CD4-positive, alpha-beta T cell treated with Interleukin-6 for 4 hours (primary cell): ENCODE results near the gene ARHGEF2.
"Not testable (repeated sequence)": the region's sequence is repeated elsewhere in the genome, so short reads cannot be mapped to it uniquely, and the experiment has no call there.

Experiments
- DNase-seq: peaks from one replicate; pipeline ENCODE4 v3.0.0-alpha.2; 2020; ENCODE audit warnings: mixed read lengths

Gene ARHGEF2

DNA sequence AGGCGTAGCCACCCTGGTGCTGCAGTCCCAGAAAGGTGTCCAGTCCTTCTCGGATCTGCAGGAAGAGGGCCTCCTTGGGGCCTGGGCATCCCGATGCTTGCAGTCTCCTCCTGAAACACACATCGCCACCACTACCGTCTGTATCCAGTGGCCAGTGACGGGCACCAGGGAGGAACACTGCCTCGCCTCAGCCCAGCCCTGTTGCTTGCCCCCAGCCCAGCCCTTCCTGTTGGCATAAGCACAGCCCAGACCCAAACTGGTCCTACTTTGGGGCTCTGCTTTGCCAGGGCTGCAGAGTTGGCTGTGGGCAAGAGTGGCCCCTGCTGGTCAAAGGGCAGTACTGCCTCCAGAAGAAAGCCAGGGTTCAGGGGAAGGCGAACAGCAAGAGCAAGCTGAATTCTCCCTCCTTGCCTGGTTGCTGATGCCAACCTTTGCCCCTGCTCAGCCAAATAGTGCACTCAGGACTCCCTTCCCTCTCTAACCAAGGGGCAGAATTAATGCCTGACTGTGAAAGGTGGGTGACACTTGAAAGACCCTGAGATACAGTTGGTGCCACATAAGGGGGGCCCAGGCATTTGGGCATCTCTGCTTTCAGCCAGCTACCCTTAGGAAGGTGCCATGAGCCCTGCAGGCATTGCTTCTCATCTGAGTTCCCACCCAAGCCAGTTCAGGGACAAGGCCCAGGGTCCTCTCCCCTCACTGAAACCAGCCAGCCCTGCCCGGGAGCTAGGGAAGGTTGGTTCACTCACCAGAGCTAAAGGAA is 11.1 kb upstream of the ARHGEF2 start:
- DNase-seq: peak; percentile 82

DNA sequence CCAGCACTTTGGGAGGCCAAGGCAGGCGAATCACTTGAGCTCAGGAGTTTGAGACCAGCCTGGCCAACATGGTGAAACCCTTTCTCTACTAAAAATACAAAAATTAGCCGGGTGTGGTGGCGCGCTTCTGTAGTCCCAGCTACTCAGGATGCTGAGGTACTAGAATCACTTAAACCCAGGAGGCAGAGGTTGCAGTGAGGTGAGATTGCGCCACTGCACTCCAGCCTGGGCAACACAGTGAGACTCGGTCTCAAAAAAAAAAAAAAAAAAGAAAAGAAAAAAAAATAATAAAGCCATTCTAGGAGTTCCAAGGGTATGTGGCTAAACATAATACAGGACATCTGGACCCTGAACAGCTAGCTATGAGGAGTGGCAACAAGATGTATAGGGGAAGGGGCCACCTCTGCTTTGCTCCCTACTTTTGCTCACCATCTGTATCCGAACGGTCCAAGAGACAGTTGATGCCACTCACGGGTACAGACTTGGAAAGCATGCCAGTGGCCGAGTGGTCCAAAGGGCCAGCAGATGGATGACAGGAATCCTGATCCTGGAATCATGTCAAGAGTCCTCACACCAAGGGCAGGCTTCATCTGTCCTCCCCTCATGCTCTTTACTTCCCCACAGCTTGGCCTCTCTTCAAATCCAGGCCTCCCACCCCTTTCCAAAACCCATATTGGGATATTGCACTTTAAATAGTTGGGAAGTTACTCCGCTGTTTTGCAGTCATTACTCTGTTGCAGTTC is 6.7 kb upstream of the ARHGEF2 start:
- not testable (repeated sequence) for DNase-seq

DNA sequence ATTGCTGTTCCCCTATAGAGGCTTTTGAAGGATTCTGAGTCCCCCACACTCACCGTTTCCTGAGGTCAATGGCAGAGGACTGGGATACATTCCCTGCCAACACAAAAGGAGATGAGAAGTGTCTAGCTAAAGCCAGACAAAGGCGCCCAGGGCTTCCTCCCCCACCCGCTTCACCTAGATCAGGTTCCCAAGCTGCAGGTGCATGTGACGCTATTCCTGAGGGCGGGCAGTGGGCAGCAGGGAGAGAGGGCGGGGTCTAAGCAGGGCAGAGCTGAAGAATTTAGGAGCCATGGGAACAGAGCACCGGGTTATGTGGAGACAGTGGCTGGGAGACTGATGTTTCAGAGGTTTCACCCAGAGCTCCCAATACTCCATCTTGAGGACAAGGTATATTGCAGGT is 6.0 kb upstream of the ARHGEF2 start:
- DNase-seq: no peak

GRCh38 chr1:155983191-155984024 is 5.1 kb upstream of the ARHGEF2 start:
- no peak for DNase-seq

GRCh38 chr1:155982106-155982505 is 3.8 kb upstream of the ARHGEF2 start:
- no peak for DNase-seq

- DNase-seq: peak; percentile 66
These were observed 3.1 kb upstream of the ARHGEF2 start for GRCh38 chr1:155981266-155982088.

DNA sequence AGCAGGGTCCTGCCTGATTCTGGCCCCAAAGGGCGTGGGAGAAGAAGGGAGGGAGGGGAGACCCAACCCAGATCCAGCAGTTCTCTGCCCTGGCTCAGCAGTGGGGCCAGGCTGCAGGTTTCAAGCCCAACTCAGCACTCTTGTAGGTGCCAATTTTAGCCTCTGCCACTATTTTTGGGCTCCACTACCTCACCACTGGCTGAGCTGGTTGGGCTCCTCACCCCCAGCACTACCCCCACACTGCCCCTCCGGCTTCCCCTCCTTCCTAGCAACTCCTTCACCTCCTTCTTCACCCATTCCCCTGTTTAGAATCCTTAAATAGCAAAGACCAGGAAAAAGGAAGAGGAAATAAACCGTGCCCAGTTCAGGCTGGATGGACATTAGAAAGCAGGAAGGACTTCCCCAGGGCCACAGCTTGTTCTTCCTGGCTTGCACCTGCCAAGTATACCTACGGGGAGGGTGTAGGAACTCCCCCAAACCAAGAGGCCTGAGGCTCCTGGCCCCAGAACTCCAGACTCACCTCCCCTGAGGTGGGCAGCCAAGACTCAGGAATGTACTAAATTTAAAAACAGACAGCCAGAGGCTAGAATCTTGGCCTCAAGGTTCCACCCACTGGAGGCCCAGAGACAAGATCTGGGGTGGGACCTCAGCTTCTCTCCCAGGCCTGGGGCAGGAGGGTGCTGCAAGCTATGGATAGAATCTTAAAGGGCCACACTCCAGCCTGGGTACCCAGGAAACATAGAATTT is 1.4 kb upstream of the ARHGEF2 start:
- DNase-seq: no peak

DNA sequence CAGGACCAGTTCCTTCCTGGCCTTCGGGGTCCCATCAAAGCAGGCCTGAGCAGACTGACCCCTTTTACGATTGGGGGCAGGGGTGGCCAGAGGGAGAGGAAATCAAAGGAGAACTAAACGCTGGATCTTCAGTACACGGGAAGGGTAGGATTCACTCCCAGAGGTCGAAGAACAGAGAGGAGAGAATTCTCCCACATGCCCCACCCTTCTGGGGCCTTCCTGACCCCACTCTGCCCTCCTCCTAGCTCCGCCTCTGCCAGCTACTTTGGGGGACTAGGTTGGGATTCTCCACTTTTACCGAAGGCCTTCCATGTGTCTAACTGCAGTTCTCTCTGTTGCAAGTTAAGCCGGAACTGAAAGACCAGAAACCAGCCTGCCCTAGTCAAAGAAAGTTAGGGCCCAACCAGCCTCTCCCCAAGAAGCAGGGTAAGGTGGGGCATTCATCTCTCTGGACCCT is 654 bp upstream of the ARHGEF2 start:
- no peak for DNase-seq

DNA sequence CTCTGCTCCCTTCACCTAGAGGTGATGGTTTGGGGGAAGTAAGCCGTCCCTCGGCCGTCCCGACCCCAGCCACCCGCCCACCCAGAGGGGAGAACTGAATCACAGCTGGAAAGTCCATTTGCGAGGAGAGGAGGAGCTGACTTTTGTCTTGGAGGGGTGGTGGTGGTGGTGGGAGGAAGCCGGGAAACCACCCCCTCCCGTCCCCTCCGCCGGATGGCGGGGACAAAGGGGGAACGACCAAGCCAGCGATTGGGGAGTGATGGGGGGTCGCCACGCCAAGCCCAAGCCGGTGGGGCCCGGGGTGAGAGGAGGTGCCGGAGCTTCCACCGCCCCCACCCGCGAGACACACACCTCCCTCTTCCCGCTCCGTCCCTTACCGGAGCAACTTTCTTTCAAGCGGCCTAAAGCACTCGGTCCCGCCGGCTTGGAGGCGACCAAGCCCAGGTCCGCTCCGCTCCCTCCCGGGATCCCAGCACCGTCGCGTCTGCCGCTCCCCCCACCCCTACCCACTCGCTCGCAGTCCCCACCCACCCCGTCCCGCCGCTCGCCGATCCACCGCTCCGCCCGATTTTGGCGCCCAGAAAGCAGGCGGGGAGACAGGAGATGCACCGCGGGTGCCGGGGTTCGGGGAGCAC is 540 bp downstream of the ARHGEF2 start:
- DNase-seq: peak; percentile 33

GRCh38 chr1:155976913-155977689 is 1.2 kb downstream of the ARHGEF2 start:
- DNase-seq: peak; percentile 47

GRCh38 chr1:155976062-155976912 is 2.1 kb downstream of the ARHGEF2 start:
- peak; percentile 86 for DNase-seq

- no peak for DNase-seq
These were observed 2.8 kb downstream of the ARHGEF2 start for GRCh38 chr1:155975375-155976061.

DNA sequence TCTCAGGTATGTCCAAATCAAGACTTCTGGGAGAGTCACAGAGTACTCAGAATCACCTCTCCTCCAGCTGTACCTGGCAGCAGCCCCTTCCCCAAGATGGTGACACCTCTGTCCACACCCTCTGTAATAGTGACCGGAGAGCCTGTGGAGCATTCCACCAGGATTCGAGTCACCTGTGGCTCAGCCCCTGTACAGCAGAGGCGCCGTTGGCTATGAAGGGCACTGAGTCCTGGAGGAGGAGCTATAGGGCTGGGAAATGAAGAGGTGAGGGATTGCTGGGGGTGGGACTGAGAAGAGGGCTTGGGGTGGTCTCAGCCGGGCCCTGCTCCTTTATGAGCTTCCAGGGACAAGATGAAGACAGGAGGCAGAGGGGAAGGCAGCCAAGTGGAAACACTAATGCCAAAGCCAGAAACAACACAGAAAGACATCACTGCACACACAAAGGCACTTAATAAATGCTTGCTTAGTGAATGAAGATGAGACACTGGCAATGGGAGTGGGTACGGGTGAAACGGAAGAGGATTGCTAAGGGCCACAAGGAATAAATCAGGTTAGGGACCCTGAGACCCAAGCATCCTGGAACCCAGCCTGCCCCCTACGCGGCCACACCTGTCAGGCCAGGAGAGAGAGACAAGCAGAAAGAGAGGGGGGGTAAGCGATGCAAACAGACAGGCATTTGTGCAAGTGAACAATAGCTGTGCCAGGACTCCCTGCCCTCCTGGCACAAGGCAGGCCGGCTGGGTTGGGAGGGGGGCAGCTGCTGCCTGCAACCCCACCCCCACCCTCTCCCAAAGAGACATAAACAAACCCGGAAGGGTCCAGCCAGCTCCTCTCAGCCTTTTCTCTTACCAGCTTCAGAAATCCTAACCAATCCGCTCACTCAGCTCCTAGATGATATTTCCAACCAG is 3.9 kb downstream of the ARHGEF2 start:
- no peak for DNase-seq

DNA sequence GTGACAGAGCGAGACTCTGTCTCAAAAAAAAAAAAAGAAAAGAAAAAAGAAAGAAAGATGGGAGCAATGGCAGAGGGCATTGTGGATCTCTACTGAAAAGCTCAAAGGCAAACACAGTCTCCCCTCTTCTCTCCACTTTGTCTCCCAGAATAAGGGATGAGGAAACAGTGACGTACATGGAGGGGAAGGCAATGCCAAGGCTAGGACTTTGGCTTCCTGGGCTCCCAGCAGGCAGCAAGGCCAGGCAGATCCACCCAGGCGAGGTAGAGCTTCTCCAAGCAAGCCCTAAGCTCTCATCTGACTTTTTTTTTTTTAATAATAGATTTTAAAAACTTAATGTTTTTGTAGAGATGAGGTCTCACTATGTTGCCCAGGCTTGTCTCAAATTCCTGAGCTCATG is 4.6 kb downstream of the ARHGEF2 start:
- no peak for DNase-seq

DNA sequence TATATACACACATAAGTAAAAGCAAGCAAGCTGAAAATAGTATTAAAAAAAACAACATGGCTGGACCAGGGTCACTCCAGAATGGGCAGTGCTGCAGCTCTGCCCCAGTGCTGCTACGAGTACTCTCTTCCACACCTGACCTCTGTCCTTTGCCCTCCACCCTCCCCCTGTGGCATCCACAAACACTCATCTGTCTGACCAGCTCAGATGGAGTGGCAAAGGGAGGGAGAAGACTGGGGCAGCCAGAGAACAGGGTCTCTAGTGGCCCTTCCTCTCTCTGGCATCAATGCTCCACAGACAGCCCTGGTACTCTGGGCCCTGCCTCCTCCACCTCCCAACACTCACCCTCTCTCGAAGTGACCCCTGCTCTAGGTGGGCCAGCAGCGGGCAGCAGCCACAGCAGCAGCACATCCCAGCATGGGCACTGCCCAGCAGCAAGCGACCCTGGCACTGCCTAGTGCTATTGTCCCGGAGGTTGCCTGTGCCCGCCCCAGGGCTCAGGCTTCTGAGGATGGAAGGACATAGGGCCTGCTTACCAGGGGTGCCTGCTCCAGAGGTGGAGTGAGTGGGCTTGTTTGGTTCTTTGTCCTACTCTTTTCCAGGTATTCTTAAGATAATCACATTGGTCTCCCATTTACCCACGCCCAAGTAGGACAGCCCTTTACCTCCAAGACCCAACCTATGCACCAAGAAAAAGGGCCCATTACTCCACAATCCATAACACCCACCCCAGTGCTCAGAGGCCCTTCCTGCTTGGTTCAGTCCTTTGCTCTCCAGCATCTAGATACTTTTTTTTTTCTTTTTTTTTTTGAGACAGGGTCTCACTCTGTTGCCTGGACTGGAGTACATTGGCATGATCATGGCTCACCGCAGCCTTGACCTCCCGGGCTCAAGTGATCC is 6.2 kb downstream of the ARHGEF2 start:
- no peak for DNase-seq

DNA sequence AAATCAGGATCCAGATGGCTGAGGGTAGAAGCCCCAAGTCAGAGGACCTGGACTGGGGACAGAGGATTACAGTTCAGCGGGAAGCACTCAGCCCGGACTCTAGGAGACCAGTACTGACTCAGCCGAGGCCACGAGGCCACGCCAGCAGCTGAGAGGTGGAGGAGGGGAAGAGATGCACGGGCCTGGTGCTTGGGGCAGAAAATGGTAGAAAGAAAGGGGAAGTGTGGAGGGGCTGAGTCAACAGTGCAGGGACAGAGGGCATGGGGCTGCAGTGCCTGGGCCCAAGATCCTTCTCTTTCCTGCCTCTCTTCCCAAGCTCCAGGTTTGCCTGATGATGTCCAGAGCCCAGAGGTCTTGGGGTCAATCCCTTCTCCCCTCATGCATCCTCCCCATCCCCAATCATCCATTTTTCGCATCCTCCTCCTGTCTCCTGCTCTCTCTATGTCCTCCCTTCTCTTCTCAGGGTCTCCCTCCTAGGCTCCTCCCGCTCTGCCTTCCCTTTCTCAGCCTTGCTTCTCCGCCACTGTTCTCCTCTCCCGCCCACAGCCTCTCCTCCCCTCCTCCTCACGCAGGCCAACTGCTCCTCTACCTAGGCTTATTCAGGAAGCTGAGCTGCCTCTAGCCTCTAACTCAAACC is 7.7 kb downstream of the ARHGEF2 start:
- peak; percentile 59 for DNase-seq
